HG03432 (cell line): ENCODE results near the gene MRGPRF.
"Not testable (repeated sequence)": the region's sequence is repeated elsewhere in the genome, so short reads cannot be mapped to it uniquely, and the experiment has no call there.

Source experiments
- ATAC-seq: cut with Tn5 transposase; IDR thresholded peaks from one replicate; pipeline ENCODE4 v1.9.1; 2021; ENCODE audit warnings: mild to moderate bottlenecking, moderate library complexity; ENCODE audit not compliant: unreplicated experiment

MRGPRF gene

DNA sequence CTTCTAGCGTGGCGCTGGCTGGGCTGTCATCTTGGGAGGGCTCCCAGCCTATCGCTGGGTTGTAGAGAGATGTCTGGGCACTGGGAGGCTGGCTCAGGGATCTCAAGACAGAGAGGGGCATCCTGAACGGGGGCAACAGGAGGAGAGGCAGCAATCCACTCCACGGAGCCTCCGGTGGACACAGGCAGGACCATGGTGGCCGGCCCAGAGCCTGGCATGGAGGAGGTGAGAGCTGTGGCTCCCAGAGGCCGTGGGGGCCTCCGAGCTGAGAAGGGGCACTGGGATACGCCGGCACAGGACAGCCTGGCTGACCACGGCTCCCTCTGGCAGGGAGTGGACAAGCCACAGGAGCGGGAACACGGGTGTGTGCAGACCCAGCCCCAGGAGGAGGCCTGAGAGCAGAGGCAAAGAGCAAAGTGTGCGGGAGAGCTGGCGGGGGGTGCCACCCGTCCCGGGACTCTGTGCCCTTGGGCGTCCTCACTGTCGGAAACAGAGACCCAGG, 9.1 kb downstream of the MRGPRF start:
- no peak for ATAC-seq

DNA sequence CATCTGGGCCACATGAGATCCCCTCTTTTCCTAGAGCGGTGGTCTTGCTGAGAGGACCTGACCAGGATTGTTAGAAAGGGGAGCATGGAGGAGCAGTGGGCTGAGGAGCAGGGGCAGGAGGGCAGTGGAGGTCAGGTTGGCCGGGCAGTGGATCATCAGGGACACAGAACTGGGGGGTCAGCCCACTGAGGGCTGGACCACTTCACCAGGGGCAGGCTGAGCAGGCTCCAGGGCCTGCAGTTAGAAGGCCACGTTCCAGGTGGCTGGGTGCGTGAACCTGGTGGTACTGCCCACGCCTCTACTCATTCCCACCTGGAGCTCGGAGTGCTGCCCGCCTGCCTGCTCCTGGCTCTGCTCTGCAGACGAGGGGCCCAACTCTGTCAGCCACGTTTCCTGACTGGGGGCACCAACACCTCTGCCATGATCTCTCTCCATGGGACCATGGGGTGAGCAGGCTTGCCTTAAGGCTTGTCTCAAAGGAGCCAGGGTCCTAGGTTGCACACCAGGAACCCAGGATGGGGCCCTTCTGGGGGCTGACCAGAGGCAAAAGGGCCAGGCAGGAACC, 9.7 kb downstream of the MRGPRF start:
- ATAC-seq = no peak

DNA sequence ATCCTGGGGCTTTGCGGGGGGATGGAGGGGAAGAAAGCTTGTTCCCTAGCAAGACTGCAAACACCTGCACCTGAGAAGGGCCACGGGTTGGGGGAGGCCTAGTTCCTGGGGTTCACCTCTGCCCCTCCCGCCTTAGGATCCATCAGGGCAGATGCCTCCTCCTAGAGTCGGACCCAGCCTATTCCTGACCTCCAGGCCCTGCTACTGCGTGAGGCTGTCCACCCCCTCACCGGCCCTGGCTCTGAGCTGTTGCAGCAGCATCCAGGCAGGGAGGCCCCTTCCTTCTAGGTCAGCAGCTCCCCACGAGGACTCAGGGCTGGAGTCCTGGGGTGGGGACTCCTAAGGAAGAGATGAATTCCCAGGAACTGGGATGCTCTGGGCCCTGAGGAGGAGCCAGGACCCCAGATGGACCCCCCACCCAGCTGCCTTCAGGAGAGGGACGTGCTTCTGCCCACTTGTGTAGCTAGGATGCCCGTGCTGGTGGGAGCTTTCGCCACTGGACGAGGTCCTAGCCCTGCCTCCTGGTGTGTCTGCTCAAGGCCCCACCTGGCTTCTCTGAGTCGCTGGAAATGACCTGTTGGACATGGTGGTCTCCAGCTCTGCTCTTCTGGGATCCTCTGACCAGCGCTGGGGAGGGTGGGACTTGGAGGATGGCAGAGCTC, 10.3 kb downstream of the MRGPRF start:
- ATAC-seq = no peak

DNA sequence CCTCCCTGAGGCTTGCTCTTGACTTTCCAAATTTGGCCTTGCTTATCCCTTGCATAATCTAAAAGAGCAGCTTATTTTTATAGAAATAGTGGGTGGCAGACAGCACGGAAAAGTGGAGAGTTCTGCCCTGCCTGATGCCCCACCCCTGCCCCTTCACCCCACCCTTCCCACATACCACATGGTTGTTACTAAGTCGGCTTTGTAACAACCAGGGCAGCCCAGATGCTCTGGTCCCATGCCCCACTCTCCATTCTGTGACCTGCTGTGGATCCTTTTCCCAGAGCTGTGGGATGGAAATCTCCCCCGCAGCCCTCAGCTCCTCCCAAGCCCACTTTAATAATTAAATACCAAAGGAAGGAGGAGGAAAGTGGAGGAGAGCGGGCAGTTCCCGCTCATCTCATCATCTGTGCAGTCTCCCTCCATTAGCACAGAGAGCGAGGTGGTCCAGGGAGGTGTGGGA, 10.9 kb downstream of the MRGPRF start:
- no peak for ATAC-seq

DNA sequence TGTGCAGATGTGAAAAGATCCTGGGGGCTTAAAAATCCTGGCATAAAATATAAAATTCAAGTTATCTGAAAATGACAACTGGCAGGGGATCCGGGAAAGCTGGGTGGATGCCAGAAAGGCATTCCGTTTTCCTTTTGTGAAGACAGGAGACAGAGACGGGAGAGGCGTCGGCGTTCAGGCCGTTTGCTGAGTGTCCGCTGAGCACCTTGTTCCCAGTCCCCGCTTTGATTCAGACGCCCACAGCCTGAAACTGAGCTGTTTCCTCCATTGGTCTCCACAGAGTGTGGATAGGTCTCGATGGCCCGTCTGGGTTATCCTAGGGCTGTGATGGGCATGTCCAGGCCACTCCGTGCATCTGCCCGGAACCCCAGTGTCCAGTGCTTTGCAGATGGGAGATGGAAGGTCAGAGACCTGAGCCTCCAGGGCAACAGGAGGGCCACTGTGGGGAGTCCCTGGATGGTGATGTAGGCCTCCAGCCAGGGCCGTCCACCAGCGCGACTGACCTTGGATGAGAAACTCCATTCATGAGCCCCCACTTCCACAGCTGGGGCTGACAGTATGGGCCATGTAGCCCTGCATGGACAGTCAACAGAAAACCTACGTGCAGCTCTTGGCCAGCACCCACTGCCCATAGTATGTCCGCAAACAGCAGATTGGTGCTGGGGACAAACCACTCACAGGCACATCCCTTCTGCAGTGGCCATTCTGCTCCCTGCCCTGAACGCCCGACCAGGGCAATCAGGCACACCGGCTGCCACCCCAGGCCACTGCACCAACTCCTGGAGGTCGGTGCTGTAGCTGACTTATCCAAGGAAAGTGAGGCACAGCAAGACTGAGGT, 11.6 kb downstream of the MRGPRF start:
- no peak for ATAC-seq

DNA sequence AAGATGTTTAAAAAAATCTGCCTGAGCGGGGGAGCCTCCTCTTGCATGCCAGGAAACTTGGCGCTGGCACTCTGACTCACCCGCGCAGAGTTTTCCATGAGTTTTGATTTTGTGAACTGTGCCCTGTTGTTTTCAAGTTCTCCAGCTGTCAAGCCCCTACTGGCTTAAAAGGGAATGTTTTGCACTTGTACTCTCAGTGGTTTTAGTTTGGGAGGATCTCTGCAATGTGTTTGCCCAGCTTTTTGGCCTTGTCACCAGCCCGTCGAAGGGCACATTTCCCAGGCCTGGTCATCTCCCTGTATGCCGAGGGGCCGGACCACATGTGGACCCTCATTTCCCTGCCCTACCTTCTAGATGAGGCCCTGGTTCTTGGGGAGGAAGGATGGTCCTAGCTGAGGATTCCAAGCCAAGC, 12.2 kb downstream of the MRGPRF start:
- no peak for ATAC-seq

DNA sequence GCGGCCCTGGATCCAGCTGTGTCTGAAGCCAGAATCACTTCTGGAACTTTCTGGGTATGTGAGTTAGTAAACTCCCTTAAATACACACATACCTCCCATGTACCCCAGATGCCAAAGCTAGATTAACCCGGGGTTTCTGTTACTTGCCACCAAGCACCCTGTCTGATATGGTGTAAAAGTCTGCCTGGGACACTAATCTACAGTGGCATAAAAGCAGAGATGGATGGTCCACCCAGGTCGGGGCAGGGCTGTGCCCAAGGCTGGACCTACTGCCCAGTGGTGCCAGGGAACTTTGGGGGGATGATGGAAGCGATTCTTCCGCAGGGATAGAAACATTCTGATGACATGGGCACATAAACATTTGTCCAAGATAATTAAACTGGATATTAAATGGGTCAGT, 12.7 kb downstream of the MRGPRF start:
- ATAC-seq = no peak

DNA sequence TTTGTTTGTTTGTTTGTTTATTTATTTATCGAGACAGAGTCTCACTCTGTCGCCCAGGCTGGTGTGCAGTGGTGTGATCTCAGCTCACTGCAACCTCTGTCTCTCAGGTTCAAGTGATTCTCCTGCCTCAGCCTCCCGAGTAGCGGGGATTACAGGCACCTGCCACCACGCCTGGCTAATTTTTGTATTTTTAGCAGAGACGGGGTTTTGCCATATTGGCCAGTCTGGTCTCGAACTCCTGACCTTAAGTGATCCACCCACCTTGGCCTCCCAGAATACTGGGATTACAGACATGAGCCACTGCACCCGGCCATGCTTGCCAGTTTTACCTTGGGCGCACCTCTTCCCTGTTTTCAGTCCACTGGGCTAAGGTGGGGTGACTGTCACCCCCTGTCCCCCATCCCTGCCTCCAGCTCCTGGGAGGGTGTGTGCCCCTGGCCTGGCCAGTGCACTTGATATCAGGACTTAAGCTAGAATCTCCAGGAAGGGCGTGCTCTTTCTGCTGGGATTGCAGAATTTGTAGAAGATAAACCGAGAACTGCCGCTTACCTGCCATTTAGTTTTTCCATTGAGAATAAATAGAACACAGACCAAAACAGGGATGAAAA, 13.2 kb downstream of the MRGPRF start:
- ATAC-seq = not testable (repeated sequence)

DNA sequence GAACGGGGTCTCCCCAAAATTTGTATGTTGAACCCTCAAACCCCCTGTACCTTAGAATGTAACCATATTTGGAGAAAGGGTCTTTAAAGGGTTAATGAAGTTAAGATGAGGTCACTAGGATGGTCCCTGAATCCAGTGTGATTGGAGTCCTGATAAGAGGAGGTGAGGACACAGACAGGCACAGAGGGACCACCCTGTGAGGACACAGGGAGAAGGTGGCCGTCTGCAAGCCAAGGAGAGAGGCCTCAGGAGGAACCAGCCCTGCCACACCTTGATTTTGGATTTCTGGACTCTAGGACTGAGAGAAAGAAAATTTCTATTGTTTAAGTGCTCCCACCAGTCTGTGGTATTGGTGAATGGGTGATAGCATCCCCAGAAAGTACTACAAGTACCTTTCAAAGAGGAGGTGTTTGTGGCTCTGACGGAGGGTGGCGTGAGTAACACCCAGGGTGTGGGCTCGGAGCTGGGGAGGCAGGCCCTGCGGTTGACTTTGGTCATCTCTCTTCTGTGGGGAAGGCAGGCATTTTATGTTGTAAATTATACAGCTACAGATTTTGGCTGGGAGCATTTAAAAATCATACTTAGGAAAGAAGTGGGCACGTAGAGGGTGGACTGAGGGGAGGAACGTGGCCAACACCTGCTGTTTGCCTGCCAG, 13.8 kb downstream of the MRGPRF start:
- ATAC-seq = no peak

DNA sequence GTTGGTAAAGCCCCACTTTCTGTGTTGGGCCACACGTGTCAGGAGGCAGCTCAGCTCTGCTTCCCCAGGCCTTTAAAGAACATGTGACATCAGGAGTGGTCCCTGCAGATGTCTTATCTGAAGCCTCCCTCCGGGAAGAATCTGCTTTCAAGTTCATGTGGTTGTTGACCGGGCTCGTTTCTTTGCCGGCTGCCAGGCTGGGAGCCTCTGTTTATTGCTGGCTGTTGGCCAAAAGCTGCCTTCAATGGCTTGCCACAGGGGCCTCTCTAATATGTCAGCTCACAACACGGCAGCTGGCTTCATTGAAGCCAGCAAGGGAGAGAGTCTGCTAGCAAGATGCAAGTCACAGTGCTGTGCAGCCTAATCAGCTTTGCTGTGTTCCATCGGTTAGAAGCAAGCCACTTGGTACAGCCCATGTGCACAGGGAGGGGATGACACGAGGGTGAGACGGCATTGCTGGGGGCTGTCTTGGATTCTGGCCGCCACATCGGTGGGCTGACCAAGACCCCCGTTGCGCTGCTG, 14.6 kb downstream of the MRGPRF start:
- ATAC-seq = no peak

DNA sequence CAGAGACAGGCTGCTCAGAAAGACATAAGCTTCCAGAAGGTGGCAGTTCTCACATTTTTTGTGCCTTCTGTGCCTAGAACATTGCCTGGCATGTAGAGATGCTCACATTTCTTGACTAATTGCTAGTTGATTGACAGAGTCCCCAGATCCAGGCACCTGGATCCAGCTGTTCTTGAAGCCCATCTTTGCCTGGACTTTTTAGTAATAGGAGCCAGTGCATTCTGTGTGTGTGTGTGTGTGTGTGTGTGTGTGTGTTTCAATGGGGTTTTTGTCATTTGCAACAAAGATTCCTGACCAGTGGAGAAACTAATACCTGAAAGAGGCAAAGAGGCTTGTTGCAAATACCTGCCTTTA, 15.1 kb downstream of the MRGPRF start:
- ATAC-seq = no peak

DNA sequence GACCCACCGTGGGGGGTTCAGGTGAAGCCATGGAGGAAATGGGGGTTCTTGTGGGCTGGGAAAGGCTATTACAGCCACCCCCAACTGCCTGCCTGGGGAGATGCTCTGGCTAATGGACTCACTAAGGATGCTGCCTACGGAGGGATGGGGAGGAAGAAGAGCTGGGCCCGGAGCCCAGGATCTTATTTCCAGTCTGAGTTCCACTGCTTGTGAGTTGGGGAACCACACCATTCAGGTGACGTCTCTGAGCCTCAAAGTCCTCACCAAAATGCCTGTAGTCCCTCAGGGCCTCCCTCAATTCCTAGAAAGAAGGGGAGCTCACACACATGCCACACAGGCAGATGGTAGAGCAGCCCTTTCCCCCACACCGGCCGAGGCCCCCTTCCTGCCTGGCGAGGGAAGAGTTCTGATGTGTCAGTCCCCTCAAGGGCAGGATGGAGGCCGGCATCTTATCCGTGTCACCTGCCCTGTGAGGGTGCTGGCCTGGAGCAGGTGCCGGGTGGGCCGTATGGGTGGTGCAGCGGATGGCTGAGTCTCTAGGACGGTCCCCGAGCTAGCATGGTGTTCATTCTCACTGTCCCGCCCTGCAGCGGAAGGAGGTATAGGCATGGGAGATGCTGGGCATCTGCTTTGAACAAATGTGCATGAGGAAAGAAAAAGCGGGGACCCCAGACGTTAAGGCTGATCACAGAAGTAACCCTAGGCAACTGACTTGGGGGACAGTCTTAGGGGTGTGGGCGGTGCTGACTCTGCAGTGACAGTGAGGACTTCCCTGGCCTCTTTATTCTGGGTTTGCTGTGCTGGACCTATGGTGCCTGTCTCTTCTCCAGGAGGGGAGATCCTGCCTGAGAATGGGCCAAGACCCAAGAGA, 15.7 kb downstream of the MRGPRF start:
- no peak for ATAC-seq

DNA sequence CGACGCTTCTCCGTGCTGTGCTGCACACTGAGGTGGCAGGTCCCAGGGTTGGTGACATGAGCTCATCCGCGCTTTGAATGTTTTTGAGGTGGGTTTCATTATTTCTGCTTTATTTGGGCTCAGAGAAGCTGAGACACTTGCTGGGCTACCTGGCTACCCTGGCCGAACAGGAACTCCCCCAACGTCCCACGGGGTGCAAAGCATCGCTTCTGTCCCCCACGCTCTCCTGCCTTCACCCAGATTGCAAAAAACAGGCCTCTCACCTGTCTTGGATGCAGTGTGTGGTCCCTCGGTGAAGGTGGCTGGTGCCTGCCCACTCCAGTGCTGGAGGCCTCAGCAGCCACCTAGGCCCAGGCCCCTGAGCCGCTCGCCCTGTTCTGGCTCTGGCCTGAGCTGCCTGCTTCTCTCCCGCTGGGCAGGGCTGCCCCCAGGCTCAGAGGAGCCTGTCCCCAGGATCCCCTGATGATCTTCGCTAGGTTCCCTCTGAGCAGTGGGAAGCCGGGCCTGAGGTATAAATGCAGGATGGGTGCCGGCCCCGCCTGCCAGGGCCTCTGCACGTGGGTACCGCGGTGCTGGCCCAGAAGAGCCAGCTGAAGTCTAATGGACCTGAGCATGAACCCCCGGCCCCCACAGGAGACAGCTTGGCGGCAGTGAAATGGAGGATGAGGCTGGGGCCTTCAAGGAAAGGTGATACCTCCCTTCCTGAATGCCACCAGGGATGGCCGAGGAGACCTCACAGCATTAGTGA, 16.5 kb downstream of the MRGPRF start:
- ATAC-seq = no peak

DNA sequence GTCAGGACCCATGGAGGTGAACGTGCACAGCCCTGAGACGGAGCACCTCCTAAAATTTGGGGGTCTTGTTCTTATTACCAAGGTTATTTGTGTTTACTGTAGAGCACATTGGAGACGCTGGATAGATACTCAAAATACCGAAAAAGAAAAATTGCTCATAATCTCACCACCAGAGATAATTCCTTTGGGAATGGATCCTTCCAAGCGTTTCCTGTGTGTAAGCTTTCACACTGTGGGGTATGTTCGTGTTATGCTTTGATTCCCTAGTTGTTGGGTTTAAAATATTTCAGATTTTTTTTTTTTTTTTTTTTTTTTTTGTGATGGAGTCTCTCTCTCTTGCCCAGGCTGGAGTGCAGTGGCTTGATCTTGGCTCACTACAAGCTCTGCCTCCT, 18.2 kb downstream of the MRGPRF start:
- ATAC-seq = no peak

DNA sequence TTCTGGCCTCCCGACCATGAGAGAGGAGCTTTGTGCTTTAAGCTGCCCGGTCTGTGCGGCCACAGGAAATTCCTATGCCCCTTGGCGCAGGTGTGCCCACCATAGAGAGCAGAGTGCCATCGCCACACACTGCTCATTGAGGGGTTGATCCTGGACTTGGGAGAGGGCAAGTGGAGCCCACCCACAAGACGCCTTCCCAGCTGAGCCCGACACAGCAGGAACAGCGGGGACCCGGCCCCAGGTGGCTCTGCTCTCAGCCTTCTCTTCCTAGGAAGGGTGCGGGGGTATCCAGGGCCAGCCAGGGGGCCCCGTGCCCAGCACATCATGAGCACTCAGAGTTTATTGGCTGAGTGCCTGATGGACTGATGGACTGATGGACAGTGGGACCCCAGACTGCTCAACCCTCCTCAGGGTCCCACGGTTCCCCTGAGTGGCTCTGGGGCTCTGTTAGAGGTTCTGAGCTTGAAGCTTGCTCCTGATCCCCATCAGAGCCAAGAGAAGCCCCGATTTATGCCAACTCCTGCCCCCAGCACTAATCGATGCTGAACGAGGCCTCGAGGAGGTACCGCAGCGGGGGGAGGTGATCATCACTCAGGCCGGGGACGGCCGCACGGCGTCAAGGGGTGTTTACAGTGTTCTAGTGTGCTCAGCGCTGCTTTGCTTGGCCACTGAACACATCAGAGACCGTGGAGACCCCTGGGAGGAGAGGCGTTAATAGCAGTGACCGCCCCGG, 18.7 kb downstream of the MRGPRF start:
- no peak for ATAC-seq

DNA sequence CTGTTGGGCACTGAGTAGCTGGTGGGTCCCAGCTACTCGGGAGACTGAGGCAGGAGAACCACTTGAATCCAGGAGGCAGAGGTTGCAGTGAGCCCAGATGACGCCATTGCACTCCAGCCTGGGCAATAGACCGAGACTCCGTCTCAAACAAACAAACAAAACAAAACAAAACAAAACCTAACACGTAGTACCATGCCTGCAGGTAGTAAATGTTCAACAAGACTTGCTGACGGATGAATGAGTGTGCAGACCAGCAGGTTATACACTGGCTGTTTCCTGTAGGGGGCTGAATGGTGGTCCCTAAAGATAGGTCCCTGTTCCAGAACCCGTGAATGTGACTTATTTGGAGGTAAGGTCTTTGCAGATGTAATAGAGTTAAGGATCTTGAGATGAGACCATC, 19.5 kb downstream of the MRGPRF start:
- ATAC-seq = no peak

DNA sequence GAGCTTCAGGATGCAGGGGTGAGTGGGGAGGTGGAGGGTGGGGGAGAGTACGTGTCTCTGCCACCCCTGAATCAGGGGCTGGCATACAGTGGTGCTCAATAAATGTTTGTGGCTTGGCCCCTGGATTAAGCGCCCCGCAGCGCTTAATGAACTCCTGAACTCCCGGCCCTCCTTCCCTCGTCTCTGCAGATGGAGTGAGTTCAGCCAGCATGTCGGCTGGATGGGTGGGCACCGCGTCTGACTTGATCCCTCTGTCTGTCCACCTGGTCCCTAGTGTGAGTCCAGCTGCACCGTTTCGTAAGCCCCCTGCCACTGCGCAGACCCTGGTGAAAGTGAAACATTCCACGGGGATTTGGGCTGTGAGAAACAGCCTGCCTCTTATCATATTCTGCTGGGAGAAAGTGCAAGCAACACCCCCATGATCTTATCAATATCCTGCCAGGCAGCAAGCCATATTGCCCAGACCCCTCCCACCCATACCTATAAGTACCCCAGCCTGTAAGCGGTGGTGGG, 20.2 kb downstream of the MRGPRF start:
- ATAC-seq = no peak
